ENCODE results near the gene KREMEN2. TPM values are rescaled to one million over a fixed set of nuclear protein-coding genes. Genes with fewer than 3 reads are reported as not detected.

KREMEN2 gene
- total RNA-seq, 1 experiment from 2014 or later = 7.5 TPM

DNA sequence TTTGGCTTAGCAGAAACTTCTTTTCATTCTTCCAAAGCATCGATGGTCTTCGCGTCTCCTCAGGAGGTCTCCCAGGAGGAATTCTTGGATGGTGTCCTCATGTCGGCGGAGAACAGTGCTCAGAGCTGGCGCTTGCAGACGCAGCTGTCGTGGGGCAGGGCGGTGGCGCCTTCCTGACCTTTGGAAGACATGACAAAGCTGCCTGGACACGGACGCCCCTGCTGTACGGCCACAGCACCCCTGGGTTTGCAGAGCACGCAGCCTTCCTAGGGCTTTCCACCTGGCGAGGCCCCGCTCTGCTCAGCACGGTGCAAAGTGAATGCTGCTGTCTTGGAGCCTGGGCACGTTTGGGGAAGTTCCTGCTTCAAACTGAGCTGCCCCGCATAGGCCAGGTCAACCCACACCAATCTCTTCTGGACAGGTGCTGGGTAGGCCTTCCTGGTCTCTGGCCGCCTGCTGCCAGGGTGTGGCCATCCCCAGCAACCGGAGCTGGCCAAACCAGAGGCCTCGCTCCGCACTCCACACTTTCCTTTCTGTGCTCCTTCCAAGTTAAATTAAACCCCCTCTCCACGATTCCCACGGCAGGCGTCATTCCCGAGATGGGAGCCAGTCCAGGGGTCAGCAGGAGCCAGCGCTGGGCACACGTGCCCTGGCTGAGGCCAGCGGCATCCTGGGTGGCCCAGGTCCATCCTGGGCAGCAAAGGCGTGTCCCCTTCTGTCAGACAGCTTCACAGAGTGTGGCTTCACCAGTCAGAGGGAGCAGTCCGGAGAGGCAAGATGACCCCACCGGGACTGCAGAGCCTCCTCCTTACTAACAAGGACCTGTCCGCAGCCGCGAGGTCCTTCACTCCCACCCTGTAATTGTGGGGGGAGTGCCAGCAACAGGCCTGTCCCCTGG lies 15.0 kb upstream of the KREMEN2 start:
- H3K4me1 Mint-ChIP-seq = peaks cover 3% of the 10 kb centered on the region
- H3K9me3 Mint-ChIP-seq = peaks cover 7% of the 10 kb centered on the region
- no peak overlapping the region for H3K27ac Mint-ChIP-seq
- ChIA-PET POLR2A (no interaction called here), CTCF (interaction anchor here (1.4 kb wide), 1 partner anchor 12 kb away, joined by 3 read pairs; no protein-coding TSS in a partner anchor)
- TF ChIP-seq ELF4 (CRISPR knock-in tag; IDR thresholded peaks at IDR 0.05; ENCODE audit: low read depth) (no peak), ZNF121 (CRISPR knock-in tag; IDR thresholded peaks at IDR 0.05) (no peak), ZNF232 (CRISPR knock-in tag; IDR thresholded peaks at IDR 0.05) (no peak), NR1H2 (CRISPR knock-in tag; IDR thresholded peaks at IDR 0.05) (no peak), TCF7 (CRISPR knock-in tag; IDR thresholded peaks at IDR 0.05; ENCODE audit: low read depth) (no peak), CREM (CRISPR knock-in tag; IDR thresholded peaks at IDR 0.05) (no peak), ZBTB21 (CRISPR knock-in tag; IDR thresholded peaks at IDR 0.05; ENCODE audit: borderline replicate concordance) (no peak)
- TF ChIP-seq, protein P1, sequence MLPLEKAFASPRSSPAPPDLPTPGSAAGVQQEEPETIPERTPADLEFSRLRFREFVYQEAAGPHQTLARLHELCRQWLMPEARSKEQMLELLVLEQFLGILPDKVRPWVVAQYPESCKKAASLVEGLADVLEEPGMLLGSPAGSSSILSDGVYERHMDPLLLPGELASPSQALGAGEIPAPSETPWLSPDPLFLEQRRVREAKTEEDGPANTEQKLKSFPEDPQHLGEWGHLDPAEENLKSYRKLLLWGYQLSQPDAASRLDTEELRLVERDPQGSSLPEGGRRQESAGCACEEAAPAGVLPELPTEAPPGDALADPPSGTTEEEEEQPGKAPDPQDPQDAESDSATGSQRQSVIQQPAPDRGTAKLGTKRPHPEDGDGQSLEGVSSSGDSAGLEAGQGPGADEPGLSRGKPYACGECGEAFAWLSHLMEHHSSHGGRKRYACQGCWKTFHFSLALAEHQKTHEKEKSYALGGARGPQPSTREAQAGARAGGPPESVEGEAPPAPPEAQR (CRISPR knock-in tag; IDR thresholded peaks at IDR 0.05) = no peak
- TF ChIP-seq, protein P2, sequence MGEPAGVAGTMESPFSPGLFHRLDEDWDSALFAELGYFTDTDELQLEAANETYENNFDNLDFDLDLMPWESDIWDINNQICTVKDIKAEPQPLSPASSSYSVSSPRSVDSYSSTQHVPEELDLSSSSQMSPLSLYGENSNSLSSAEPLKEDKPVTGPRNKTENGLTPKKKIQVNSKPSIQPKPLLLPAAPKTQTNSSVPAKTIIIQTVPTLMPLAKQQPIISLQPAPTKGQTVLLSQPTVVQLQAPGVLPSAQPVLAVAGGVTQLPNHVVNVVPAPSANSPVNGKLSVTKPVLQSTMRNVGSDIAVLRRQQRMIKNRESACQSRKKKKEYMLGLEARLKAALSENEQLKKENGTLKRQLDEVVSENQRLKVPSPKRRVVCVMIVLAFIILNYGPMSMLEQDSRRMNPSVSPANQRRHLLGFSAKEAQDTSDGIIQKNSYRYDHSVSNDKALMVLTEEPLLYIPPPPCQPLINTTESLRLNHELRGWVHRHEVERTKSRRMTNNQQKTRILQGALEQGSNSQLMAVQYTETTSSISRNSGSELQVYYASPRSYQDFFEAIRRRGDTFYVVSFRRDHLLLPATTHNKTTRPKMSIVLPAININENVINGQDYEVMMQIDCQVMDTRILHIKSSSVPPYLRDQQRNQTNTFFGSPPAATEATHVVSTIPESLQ (CRISPR knock-in tag; IDR thresholded peaks at IDR 0.05) = no peak
- TF ChIP-seq, protein P3, sequence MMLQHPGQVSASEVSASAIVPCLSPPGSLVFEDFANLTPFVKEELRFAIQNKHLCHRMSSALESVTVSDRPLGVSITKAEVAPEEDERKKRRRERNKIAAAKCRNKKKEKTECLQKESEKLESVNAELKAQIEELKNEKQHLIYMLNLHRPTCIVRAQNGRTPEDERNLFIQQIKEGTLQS (CRISPR knock-in tag; conservative IDR thresholded peaks at IDR 0.05) = no peak
- TF ChIP-seq, protein P4, sequence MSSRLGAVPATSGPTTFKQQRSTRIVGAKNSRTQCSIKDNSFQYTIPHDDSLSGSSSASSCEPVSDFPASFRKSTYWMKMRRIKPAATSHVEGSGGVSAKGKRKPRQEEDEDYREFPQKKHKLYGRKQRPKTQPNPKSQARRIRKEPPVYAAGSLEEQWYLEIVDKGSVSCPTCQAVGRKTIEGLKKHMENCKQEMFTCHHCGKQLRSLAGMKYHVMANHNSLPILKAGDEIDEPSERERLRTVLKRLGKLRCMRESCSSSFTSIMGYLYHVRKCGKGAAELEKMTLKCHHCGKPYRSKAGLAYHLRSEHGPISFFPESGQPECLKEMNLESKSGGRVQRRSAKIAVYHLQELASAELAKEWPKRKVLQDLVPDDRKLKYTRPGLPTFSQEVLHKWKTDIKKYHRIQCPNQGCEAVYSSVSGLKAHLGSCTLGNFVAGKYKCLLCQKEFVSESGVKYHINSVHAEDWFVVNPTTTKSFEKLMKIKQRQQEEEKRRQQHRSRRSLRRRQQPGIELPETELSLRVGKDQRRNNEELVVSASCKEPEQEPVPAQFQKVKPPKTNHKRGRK (CRISPR knock-in tag; IDR thresholded peaks at IDR 0.05; ENCODE audit: borderline replicate concordance) = no peak
- ATAC-seq (no peak), DNase-seq (ENCODE audit: low spot score) (no peak)
- peaks cover 7% of the 10 kb centered on the region; the same call in 1 of the 2 replicates for H3K36me3 Mint-ChIP-seq
- H3K4me3 Mint-ChIP-seq = no peak overlapping the region
- no peaks in the 10 kb centered on the region; the same call in 1 of the 2 replicates for H3K27me3 Mint-ChIP-seq (ENCODE audit: low read depth)

DNA sequence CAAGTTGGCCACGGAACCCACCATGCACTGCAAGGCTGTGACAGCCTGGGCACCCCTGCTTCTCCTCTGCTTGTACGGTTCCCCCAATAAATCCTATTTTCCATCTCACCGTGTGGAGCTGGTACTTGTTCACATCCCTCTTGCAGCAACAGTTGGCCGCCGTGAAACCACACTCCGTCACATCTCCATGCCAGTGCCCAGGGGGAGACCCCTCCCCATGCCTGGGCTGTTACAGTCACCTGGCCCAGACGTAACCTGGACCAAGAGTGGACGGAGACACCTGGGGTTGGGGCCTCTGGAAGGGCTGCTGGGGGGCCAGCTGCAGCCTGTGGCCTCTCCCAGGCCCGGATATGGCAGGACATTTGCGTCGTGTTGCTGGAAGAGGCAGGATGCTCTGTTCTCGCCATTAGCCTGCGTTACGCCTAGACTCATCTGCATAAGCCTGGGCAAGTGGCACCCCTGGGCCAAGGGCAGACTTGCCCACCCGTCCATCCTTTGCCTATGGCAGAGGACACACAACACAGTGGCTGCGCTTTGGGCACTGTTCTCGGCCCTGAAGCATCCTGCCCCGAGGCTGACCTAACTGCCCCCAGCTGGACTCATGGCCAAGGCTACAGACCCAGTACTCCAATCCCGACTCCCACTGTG lies 14.2 kb upstream of the KREMEN2 start:
- peaks cover 7% of the 10 kb centered on the region for H3K9me3 Mint-ChIP-seq
- no peaks in the 10 kb centered on the region; the same call in 1 of the 2 replicates for H3K27me3 Mint-ChIP-seq (ENCODE audit: low read depth)
- ATAC-seq = no peak
- peaks cover 7% of the 10 kb centered on the region; the same call in 1 of the 2 replicates for H3K36me3 Mint-ChIP-seq
- H3K4me1 Mint-ChIP-seq = peaks cover 7% of the 10 kb centered on the region
- DNase-seq (ENCODE audit: low spot score) = no peak
- H3K4me3 Mint-ChIP-seq = no peak overlapping the region
- H3K27ac Mint-ChIP-seq = no peak overlapping the region
- ChIA-PET CTCF (interaction anchor here (0.6 to 1.6 kb wide), 5 partner anchors 13 to 294 kb away, joined by 3 to 12 read pairs (median 3); partner anchors contain the start of genes CLDN6 and KREMEN2), POLR2A (no interaction called here)
- TF ChIP-seq FOXP1 (CRISPR knock-in tag; IDR thresholded peaks at IDR 0.05; ENCODE audit: borderline replicate concordance) (no peak), TCF7 (CRISPR knock-in tag; IDR thresholded peaks at IDR 0.05; ENCODE audit: low read depth) (no peak), TEAD1 (CRISPR knock-in tag; IDR thresholded peaks at IDR 0.05) (no peak), GABPB1 (CRISPR knock-in tag; IDR thresholded peaks at IDR 0.05) (no peak), JUN (CRISPR knock-in tag; IDR thresholded peaks at IDR 0.05) (no peak), OVOL2 (CRISPR knock-in tag; IDR thresholded peaks at IDR 0.05; ENCODE audit: borderline replicate concordance) (no peak)
- TF ChIP-seq, protein P5, sequence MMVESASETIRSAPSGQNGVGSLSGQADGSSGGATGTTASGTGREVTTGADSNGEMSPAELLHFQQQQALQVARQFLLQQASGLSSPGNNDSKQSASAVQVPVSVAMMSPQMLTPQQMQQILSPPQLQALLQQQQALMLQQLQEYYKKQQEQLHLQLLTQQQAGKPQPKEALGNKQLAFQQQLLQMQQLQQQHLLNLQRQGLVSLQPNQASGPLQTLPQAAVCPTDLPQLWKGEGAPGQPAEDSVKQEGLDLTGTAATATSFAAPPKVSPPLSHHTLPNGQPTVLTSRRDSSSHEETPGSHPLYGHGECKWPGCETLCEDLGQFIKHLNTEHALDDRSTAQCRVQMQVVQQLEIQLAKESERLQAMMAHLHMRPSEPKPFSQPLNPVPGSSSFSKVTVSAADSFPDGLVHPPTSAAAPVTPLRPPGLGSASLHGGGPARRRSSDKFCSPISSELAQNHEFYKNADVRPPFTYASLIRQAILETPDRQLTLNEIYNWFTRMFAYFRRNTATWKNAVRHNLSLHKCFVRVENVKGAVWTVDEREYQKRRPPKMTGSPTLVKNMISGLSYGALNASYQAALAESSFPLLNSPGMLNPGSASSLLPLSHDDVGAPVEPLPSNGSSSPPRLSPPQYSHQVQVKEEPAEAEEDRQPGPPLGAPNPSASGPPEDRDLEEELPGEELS (CRISPR knock-in tag; IDR thresholded peaks at IDR 0.05) = no peak
- TF ChIP-seq, protein P6, sequence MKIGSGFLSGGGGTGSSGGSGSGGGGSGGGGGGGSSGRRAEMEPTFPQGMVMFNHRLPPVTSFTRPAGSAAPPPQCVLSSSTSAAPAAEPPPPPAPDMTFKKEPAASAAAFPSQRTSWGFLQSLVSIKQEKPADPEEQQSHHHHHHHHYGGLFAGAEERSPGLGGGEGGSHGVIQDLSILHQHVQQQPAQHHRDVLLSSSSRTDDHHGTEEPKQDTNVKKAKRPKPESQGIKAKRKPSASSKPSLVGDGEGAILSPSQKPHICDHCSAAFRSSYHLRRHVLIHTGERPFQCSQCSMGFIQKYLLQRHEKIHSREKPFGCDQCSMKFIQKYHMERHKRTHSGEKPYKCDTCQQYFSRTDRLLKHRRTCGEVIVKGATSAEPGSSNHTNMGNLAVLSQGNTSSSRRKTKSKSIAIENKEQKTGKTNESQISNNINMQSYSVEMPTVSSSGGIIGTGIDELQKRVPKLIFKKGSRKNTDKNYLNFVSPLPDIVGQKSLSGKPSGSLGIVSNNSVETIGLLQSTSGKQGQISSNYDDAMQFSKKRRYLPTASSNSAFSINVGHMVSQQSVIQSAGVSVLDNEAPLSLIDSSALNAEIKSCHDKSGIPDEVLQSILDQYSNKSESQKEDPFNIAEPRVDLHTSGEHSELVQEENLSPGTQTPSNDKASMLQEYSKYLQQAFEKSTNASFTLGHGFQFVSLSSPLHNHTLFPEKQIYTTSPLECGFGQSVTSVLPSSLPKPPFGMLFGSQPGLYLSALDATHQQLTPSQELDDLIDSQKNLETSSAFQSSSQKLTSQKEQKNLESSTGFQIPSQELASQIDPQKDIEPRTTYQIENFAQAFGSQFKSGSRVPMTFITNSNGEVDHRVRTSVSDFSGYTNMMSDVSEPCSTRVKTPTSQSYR (CRISPR knock-in tag; IDR thresholded peaks at IDR 0.05) = no peak
- TF ChIP-seq, protein P7, sequence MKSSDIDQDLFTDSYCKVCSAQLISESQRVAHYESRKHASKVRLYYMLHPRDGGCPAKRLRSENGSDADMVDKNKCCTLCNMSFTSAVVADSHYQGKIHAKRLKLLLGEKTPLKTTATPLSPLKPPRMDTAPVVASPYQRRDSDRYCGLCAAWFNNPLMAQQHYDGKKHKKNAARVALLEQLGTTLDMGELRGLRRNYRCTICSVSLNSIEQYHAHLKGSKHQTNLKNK (CRISPR knock-in tag; IDR thresholded peaks at IDR 0.05) = no peak
